ENCODE results near the gene TRAT1. TPM values are rescaled to one million over a fixed set of nuclear protein-coding genes. Genes with fewer than 3 reads are reported as not detected.

TRAT1 gene
- total and polyA plus RNA-seq, 2 experiments from 2014 or later: not detected

- Histone ChIP-seq H3K27ac (no peak overlapping the region), H3K27me3 (no peaks in the 10 kb centered on the region), H3K9me3 (ENCODE audit: low read depth) (no peaks in the 10 kb centered on the region), H3K4me1 (ENCODE audit: low read depth) (no peaks in the 10 kb centered on the region), H3K4me3 (no peak overlapping the region), H3K36me3 (no peaks in the 10 kb centered on the region)
- no peak for TF ChIP-seq CTCF (IDR thresholded peaks at IDR 0.05; ENCODE audit: low read depth, low read length)
- no peak for DNase-seq (ENCODE audit: low read depth in 1 of 2, low spot score in 1 of 2)
Measured at GRCh38 chr3:108826309-108827187, 4.0 kb downstream of the TRAT1 start.

DNA sequence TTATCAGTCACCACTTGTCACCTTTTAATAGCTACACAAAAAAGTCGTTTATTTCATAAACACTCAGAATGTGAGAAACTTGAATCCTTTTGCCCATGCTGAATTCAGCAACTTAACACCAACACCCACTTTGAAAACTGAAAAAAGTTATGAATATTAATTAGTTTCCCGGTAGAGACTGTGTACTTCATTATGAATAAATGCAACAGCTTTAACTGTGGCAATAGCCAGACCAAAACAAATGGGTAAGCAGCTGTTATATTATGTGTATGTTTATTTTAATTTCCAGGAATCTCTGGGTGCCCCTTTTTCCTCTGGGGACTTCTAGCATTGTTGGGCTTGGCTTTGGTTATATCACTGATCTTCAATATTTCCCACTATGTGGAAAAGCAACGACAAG lies 7.8 kb downstream of the TRAT1 start:
- Histone ChIP-seq H3K4me1 (ENCODE audit: low read depth) (no peaks in the 10 kb centered on the region), H3K9me3 (ENCODE audit: low read depth) (no peaks in the 10 kb centered on the region), H3K27ac (no peak overlapping the region), H3K4me3 (no peak overlapping the region), H3K27me3 (no peaks in the 10 kb centered on the region), H3K36me3 (no peaks in the 10 kb centered on the region)
- no peak for DNase-seq (ENCODE audit: low read depth in 1 of 2, low spot score in 1 of 2)
- no peak for TF ChIP-seq CTCF (IDR thresholded peaks at IDR 0.05; ENCODE audit: low read depth, low read length)

DNA sequence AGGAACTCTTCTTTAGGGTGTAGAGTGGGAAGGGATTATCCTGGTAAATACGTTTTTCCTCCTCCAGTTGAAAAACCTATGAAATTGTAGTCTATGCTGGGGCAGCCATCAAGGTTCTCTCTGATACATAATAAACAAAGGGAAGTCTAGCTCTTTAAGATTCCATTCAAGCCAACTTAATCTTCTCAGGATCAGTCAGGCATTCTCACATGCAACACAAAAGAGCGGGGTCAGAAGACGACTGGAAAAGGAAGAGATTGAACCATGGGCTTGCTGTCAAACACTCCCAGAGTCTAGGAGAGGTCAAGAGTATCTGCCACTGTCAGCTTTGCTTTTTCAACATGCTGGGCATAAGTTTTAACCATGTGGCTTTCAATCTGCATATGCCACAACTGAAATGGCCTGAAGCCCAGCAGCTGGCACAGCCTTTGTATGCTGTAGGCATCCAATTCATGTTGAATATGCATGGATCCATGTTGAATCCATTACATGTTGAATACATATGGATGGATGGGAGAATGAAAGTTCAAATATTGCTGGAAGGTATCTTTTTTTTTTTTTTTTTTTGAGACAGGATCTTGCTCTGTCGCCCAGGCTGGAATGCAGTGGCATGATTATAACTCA lies 8.5 kb downstream of the TRAT1 start:
- H3K4me3 ChIP-seq: no peak overlapping the region
- no peak overlapping the region for H3K27ac ChIP-seq
- no peak for DNase-seq (ENCODE audit: low read depth in 1 of 2, low spot score in 1 of 2)
- no peaks in the 10 kb centered on the region for H3K4me1 ChIP-seq (ENCODE audit: low read depth)
- H3K27me3 ChIP-seq: no peaks in the 10 kb centered on the region
- no peak for TF ChIP-seq CTCF (IDR thresholded peaks at IDR 0.05; ENCODE audit: low read depth, low read length)
- H3K36me3 ChIP-seq: no peaks in the 10 kb centered on the region
- H3K9me3 ChIP-seq (ENCODE audit: low read depth): no peaks in the 10 kb centered on the region

GRCh38 chr3:108833611-108834010 lies 11.0 kb downstream of the TRAT1 start:
- Histone ChIP-seq H3K27me3 (no peaks in the 10 kb centered on the region), H3K9me3 (ENCODE audit: low read depth) (no peaks in the 10 kb centered on the region), H3K4me1 (ENCODE audit: low read depth) (no peaks in the 10 kb centered on the region), H3K27ac (no peak overlapping the region), H3K36me3 (no peaks in the 10 kb centered on the region), H3K4me3 (no peak overlapping the region)
- TF ChIP-seq CTCF (IDR thresholded peaks at IDR 0.05; ENCODE audit: low read depth, low read length): no peak
- no peak for DNase-seq (ENCODE audit: low read depth in 1 of 2, low spot score in 1 of 2)

GRCh38 chr3:108834551-108834950 lies 12.0 kb downstream of the TRAT1 start:
- H3K9me3 ChIP-seq (ENCODE audit: low read depth): no peaks in the 10 kb centered on the region
- no peaks in the 10 kb centered on the region for H3K27me3 ChIP-seq
- no peaks in the 10 kb centered on the region for H3K4me1 ChIP-seq (ENCODE audit: low read depth)
- no peak overlapping the region for H3K27ac ChIP-seq
- no peak for TF ChIP-seq CTCF (IDR thresholded peaks at IDR 0.05; ENCODE audit: low read depth, low read length)
- DNase-seq (ENCODE audit: low read depth in 1 of 2, low spot score in 1 of 2): no peak
- H3K36me3 ChIP-seq: no peaks in the 10 kb centered on the region
- H3K4me3 ChIP-seq: no peak overlapping the region

Measured in cardiac muscle cell (in vitro differentiated cells and primary cell).